ENCODE results near the gene CABCOCO1.

Gene CABCOCO1

GRCh38 chr10:61792097-61792716 lies 129.5 kb downstream of the CABCOCO1 start:
- DNase-seq: no peak

- no peak for DNase-seq
Measured at GRCh38 chr10:61792921-61793320, 130.2 kb downstream of the CABCOCO1 start.

DNA sequence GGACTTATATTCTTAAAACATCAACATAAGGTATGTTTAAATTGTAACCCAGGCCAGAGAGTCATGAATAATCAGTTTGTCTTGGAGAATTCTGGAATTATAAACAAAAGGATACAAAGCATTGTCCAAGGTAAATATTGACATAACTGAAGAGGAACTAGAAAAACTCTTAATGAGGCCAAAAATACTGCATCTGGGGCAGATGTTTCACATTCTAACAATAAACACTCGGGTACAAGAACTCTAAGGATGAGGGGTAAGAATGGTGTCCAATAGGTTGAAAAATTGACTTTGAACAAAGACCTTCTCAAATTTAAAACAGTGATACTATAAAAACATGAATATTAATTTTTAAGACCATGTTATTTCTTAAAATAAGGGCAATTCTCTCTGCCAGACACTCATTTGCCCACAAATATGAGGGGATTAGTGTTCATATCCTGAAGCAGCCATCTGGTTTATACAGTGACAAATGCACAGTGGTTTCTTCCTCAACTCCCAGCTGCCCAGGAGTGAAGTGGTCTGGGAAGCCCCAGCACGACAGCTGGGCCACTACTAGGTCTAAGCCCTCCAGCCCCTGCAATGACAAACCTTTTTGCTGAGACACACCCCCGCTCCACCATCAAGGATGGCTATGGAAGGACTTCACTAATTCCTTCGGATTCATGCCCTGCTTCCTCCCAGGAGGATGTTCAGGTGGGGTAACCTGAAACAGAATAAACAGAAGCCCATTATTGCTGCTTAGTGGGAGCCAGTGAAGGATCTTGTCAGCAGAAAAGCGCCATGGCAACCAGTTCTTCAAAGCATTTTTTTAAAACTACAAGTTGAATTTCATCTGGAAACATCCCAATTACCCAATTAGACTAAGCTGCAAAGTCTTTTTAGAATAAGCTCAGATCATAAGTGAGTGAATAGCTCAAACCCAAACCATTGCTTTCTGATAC lies 131.3 kb downstream of the CABCOCO1 start:
- no peak for DNase-seq

GRCh38 chr10:61795147-61795546 lies 132.4 kb downstream of the CABCOCO1 start:
- no peak for DNase-seq

- DNase-seq: no peak
Measured at GRCh38 chr10:61795551-61795950, 132.8 kb downstream of the CABCOCO1 start.

DNA sequence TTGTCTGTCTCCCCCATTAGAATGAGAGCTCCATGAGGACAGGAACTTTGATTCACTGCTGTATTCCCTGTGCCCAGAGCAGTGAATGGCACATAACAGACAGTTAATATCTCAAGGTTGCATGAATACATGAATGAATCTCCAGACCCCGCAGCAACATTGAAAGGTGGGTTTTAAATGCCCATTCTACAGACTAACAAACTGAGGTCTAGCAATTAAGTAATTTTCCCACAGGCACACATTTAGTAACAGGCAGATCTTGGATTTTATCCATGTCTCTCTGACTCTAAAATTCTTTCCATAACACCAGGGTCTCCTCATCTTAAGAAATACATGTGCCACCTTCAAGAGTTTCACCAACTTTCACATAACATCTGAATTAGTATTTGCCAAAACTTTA lies 134.1 kb downstream of the CABCOCO1 start:
- DNase-seq: no peak

GRCh38 chr10:61797304-61798153 lies 134.8 kb downstream of the CABCOCO1 start:
- DNase-seq: no peak

- DNase-seq: no peak
Measured at GRCh38 chr10:61798713-61799112, 136.0 kb downstream of the CABCOCO1 start.

DNA sequence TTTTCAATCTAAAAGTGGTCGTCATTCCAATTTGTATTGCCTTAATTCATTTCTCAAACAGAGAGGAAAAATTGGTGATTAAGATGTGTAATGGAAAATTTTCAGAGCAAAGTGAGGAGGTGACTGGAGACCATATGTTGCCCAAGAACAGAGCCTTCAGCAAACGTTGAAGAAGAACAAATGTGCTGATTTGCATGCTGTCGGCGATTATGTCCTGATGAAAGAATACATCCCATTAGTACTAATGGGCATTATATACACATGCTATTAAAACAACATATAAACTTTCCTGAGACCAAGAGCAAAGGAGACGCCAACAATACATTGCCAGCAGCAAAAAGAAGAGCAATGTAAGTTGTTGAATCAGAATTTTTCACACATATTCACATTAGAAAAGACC lies 138.8 kb downstream of the CABCOCO1 start:
- DNase-seq: no peak

DNA sequence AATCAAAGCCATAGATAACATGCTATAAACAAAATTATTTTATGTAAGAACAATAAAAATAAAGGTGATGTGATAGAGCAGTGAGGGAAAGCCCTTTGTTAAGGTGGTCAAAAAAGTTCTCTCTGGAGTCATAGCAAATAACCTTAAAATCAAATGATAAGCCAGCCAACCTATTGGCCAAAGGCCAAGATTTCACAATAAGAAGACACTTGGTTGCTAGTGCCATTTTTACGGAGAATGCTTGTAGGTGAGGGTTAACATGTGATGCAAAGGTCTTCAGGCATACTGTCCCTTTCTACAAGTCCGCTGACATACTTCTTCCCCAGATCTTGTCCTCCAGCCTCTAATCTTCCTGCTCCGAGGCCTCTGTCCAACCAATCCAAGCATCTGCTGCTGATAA lies 140.5 kb downstream of the CABCOCO1 start:
- DNase-seq: no peak

GRCh38 chr10:61804414-61804813 lies 141.7 kb downstream of the CABCOCO1 start:
- no peak for DNase-seq

- no peak for DNase-seq
Measured at GRCh38 chr10:61805091-61805490, 142.4 kb downstream of the CABCOCO1 start.

- DNase-seq: no peak
Measured at GRCh38 chr10:61810263-61810662, 147.5 kb downstream of the CABCOCO1 start.

DNA sequence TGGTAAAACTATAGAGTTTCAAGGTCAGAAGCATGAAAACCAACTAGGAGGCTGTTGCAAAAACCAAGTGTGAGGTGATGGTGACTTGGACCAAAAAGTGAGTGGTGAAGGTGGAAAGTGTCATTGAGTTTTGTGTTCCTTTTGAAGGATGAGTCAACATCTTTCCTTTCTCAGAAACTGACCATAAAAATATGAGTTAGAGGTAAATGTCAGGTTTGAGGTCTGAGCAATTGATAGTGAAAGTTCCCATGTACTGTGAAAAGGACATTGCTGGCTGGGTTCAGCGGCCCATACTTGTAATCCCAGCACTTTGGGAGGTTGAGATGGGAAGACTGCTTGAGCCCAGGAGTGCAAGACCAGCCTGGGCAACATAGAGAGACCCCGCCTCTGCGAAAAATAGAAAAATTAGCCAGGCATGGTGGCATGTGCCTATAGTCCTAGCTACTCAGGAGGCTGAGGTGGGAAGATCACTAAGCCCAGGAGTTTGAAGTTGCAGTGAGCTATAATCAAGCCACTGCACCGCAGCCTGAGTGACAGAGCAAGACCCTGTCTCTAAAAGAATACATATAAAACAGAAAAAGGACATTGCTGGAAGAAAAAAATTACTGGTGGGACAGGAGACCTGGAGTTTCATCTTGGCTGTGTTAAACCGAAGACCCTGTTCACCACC lies 149.5 kb downstream of the CABCOCO1 start:
- no peak for DNase-seq

DNA sequence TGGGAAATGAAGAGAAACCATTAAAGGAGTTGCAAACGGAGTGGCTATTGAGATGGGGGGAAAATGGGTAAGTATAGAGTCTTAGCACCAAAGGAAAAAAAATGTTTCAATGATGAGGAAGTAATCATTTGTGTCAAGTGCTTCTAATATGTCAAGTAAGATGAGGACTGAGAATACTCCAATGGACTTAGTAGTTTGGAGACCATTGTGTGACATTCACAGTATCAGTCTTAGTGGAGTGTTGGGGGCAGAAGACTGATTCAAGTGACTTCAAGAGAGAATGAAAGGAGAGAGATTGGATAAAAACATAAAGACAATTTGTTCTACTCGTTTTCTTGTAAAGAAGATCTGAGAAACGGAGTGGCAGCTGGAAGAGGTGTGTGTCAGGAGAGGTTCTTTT lies 150.2 kb downstream of the CABCOCO1 start:
- no peak for DNase-seq

- DNase-seq: no peak
Measured at GRCh38 chr10:61814160-61814559, 151.4 kb downstream of the CABCOCO1 start.

DNA sequence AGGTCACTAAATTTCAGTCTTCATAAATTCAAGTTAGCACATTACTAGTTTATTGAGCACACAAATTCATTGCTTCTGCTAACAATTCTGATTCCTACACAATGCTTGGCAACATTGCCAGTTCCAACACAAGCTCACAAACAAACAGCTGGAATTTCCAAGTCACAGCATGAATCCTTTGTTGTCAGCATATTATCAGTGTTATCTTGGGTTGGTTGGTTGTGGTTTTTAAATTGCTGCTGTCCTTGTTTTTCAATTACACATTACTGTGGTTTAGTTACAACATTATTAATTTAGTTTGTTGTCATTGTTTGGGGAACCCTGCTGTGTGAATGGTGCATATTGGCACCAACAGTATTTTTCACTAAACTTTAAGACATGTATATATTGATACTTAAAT lies 152.8 kb downstream of the CABCOCO1 start:
- DNase-seq: no peak
